Measurements from ENCODE around the gene GALNTL6. TPM values are rescaled to one million over a fixed set of nuclear protein-coding genes. Genes with fewer than 3 reads are reported as not detected.
"Not testable (repeated sequence)": the region's sequence is repeated elsewhere in the genome, so short reads cannot be mapped to it uniquely, and the experiment has no call there.

GALNTL6 gene
- total RNA-seq, 4 donors from 2014 or later = 0.30 to 1.3 (median 0.60) TPM

DNA sequence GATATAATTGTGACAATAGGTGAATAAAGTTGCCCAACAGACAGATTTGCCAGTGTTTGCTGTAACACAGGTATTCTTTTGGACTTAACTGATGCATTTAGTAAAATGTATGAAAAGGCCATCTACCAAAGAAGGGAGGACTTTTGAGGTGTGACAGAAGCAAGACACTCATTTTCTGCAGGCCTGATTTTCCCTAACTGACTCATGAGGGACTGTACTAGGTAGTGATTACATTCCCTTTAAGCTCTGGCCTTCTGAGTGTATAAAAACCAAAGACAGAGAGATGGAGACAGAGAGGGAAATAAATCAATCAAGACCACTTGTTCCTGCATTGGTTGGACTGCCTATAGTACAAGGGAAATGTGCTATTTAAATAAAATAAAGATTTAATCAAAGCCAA, 1204.6 kb downstream of the GALNTL6 start:
- intact Hi-C loops (cut with DNase I; ENCODE audit: low total_unique reads) = loop anchor here (10.0 kb wide), 1 partner anchor 397 kb away; no protein-coding TSS in a partner anchor
- H3K4me3 ChIP-seq (ENCODE audit: low read depth, poor library complexity, severe bottlenecking) = no peak overlapping the region
- no peak for DNase-seq (ENCODE audit: low spot score in 2 of 2)
- TF ChIP-seq POLR2A (IDR thresholded peaks at IDR 0.05) (no peak), CTCF (IDR thresholded peaks at IDR 0.05) (no peak)

DNA sequence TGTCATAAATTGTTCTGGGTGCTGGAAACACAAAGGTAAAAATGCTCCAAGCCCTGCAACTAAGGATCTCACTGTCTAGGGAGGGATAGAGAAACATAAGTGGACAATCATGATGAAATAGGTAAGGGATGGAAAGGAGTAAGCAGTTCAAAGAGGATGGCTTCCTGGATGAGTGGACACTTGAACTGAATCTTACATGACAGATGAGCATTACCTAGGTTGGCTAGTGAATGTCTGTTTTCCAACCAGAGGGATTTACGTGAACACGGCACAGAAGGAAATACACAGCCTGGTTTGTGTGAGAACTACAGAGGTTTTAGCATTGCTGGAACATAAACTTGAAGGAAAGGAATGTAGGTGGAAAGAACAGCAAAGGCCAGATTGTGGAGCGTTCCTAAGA, 1205.2 kb downstream of the GALNTL6 start:
- H3K4me3 ChIP-seq (ENCODE audit: low read depth, poor library complexity, severe bottlenecking) = no peak overlapping the region
- 94 to 95% methylated on average over 2 to 3 of the region's 3 CpGs for WGBS, 2 donors
- no peak for TF ChIP-seq POLR2A (IDR thresholded peaks at IDR 0.05)
- no peak for TF ChIP-seq CTCF (IDR thresholded peaks at IDR 0.05)
- no peak for DNase-seq (ENCODE audit: low spot score in 2 of 2)
- intact Hi-C loops (cut with DNase I; ENCODE audit: low total_unique reads) = loop anchor here (10.0 kb wide), 1 partner anchor 396 kb away; no protein-coding TSS in a partner anchor

DNA sequence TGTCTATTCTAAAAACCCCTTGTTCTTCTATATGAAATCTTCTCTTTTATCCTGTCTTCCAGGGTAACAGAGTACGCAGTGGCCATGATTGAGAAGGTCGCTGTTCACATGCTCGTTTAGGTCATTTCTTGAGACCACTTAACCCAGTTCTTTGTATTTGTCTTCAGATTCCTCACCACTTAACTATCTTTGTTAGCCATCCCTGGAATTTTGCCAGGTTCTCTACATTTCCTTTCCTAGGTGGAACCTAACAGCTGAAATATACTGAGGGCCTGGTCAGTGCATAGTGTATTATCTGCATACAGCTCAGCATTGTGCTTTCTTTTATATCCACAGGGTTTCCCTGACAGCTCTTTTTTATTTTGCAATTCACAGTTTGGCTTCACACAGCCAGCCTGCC, 1206.5 kb downstream of the GALNTL6 start:
- TF ChIP-seq CTCF (IDR thresholded peaks at IDR 0.05) = no peak
- no peak for TF ChIP-seq POLR2A (IDR thresholded peaks at IDR 0.05)
- intact Hi-C loops (cut with DNase I; ENCODE audit: low total_unique reads) = loop anchor here (10.0 kb wide), 1 partner anchor 395 kb away; no protein-coding TSS in a partner anchor
- WGBS, 2 donors = 90 to 91% methylated on average over 3 of the region's 3 CpGs
- H3K4me3 ChIP-seq (ENCODE audit: low read depth, poor library complexity, severe bottlenecking) = no peak overlapping the region
- no peak for DNase-seq (ENCODE audit: low spot score in 2 of 2)

- intact Hi-C loops (cut with DNase I; ENCODE audit: low total_unique reads); H3K4me3 ChIP-seq (ENCODE audit: low read depth, poor library complexity, severe bottlenecking); DNase-seq (ENCODE audit: low spot score in 2 of 2): not testable (repeated sequence)
- 86 to 87% methylated on average over 7 of the region's 7 CpGs for WGBS, 2 donors
Observed at GRCh38 chr4:173021746-173022573, 1208.8 kb downstream of the GALNTL6 start.

GRCh38 chr4:173024203-173024602, 1211.0 kb downstream of the GALNTL6 start:
- TF ChIP-seq CTCF (IDR thresholded peaks at IDR 0.05) (no peak), POLR2A (IDR thresholded peaks at IDR 0.05) (no peak)
- intact Hi-C loops (cut with DNase I; ENCODE audit: low total_unique reads) = no loop called here
- no peak overlapping the region for H3K4me3 ChIP-seq (ENCODE audit: low read depth, poor library complexity, severe bottlenecking)
- no peak for DNase-seq (ENCODE audit: low spot score in 2 of 2)

GRCh38 chr4:173025131-173025530, 1211.9 kb downstream of the GALNTL6 start:
- intact Hi-C loops (cut with DNase I; ENCODE audit: low total_unique reads) = no loop called here
- H3K4me3 ChIP-seq (ENCODE audit: low read depth, poor library complexity, severe bottlenecking) = no peak overlapping the region
- peak in 1 of 2 donors; percentile 32 for DNase-seq (ENCODE audit: low spot score in 2 of 2)
- no peak for TF ChIP-seq POLR2A (IDR thresholded peaks at IDR 0.05)
- TF ChIP-seq CTCF (IDR thresholded peaks at IDR 0.05) = peak in 1 of 3 donors; percentile 46
- WGBS, 2 donors = 100% methylated on average over 1 of the region's 1 CpG

All from lower leg skin (tissue), 4 donors.